SHP77 treated with DMSO at 0.1 percent for 48 hours (cell line): Measurements from ENCODE around the gene ATP1A4.

ENCODE experiments used
- DNase-seq: peaks from one replicate; lab custom pipeline; 2025; lab: John Stamatoyannopoulos, UW

The ATP1A4 gene

GRCh38 chr1:160206421-160207117 is 55.2 kb downstream of the ATP1A4 start:
- no peak for DNase-seq

GRCh38 chr1:160207118-160207650 is 55.8 kb downstream of the ATP1A4 start:
- no peak for DNase-seq

- DNase-seq: no peak
These were observed 56.6 kb downstream of the ATP1A4 start for GRCh38 chr1:160207771-160208556.

GRCh38 chr1:160208557-160209320 is 57.3 kb downstream of the ATP1A4 start:
- DNase-seq: no peak

GRCh38 chr1:160209321-160210046 is 58.1 kb downstream of the ATP1A4 start:
- DNase-seq: no peak

GRCh38 chr1:160210561-160210960 is 59.2 kb downstream of the ATP1A4 start:
- no peak for DNase-seq

GRCh38 chr1:160211046-160211790 is 59.8 kb downstream of the ATP1A4 start:
- DNase-seq: no peak

GRCh38 chr1:160214481-160215140 is 63.2 kb downstream of the ATP1A4 start:
- no peak for DNase-seq

GRCh38 chr1:160216301-160216700 is 64.9 kb downstream of the ATP1A4 start:
- no peak for DNase-seq

GRCh38 chr1:160217481-160218051 is 66.2 kb downstream of the ATP1A4 start:
- no peak for DNase-seq

GRCh38 chr1:160219062-160219929 is 67.9 kb downstream of the ATP1A4 start:
- no peak for DNase-seq

- DNase-seq: no peak
These were observed 68.9 kb downstream of the ATP1A4 start for GRCh38 chr1:160220301-160220700.

- no peak for DNase-seq
These were observed 69.7 kb downstream of the ATP1A4 start for GRCh38 chr1:160221089-160221488.

- DNase-seq: no peak
These were observed 71.1 kb downstream of the ATP1A4 start for GRCh38 chr1:160222546-160222945.

GRCh38 chr1:160224606-160225005 is 73.2 kb downstream of the ATP1A4 start:
- no peak for DNase-seq

GRCh38 chr1:160225345-160225744 is 73.9 kb downstream of the ATP1A4 start:
- DNase-seq: no peak

- no peak for DNase-seq
These were observed 75.2 kb downstream of the ATP1A4 start for GRCh38 chr1:160226623-160227022.

GRCh38 chr1:160227034-160227433 is 75.6 kb downstream of the ATP1A4 start:
- no peak for DNase-seq

GRCh38 chr1:160227561-160227960 is 76.2 kb downstream of the ATP1A4 start:
- DNase-seq: no peak
